HEK293T (cell line): ENCODE measurements around the gene MAP3K5.

Source experiments
- ARNT ChIP-seq: fragments of 450-650 bp; IDR thresholded peaks from 2 replicates; pipeline ENCODE4 v1.6.1; 2017; ENCODE audit warnings: mild to moderate bottlenecking
- BHLHE40 ChIP-seq: fragments of 450-650 bp; IDR thresholded peaks from 2 replicates; pipeline ENCODE4 v1.6.1; 2016; ENCODE audit warnings: mild to moderate bottlenecking, moderate library complexity, borderline replicate concordance
- CTBP1 ChIP-seq: fragments of 450-650 bp; IDR thresholded peaks from 2 replicates; pipeline ENCODE4 v1.6.1; 2016; ENCODE audit warnings: borderline replicate concordance
- FOXM1 ChIP-seq: fragments of 450-650 bp; IDR thresholded peaks from 2 replicates; pipeline ENCODE4 v1.6.1; 2017; ENCODE audit warnings: mild to moderate bottlenecking, borderline replicate concordance
- HDGF ChIP-seq: fragments of 450-650 bp; IDR thresholded peaks from 2 replicates; pipeline ENCODE4 v1.6.1; 2017; ENCODE audit warnings: antibody characterized with exemption, borderline replicate concordance
- NFRKB ChIP-seq: fragments of 450-650 bp; IDR thresholded peaks from 2 replicates; pipeline ENCODE4 v1.6.1; 2016; ENCODE audit warnings: mild to moderate bottlenecking, moderate library complexity
- SP1 ChIP-seq: fragments of 450-650 bp; IDR thresholded peaks from 2 replicates; pipeline ENCODE4 v1.6.1; 2017
- SUZ12 ChIP-seq: fragments of 450-650 bp; IDR thresholded peaks from 2 replicates; pipeline ENCODE4 v1.6.1; 2016; ENCODE audit warnings: mild to moderate bottlenecking
- TARDBP ChIP-seq: fragments of 450-650 bp; IDR thresholded peaks from 2 replicates; pipeline ENCODE4 v1.6.1; 2016
- TF ChIP-seq, protein P1 (sequence below): fragments of 450-650 bp; IDR thresholded peaks from 2 replicates; pipeline ENCODE4 v1.6.1; 2016

DNA sequence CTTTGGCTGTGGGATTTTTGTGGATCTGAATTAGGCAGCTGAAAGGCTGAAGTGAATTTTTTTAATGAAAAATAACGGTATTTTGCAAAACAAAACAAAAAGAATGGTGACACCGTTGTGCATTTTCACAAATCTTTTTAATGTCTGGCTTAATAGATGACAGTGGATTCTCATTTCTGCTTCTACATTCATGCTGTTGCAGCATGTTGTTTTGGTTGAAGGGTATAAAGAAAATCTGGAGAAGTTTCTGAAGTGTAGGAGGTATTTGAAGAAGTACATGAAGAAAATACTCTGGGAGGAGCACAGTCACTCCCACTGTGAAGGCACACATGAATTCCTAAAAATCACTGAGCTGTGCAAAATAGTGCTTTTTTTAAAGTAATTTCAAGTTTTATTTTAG lies 3.1 kb upstream of the MAP3K5 start:
- TF ChIP-seq TARDBP (no peak), SUZ12 (no peak), HDGF (no peak), SP1 (no peak), CTBP1 (no peak), FOXM1 (no peak), ARNT (no peak), NFRKB (no peak), BHLHE40 (no peak)
- TF ChIP-seq, protein P1, sequence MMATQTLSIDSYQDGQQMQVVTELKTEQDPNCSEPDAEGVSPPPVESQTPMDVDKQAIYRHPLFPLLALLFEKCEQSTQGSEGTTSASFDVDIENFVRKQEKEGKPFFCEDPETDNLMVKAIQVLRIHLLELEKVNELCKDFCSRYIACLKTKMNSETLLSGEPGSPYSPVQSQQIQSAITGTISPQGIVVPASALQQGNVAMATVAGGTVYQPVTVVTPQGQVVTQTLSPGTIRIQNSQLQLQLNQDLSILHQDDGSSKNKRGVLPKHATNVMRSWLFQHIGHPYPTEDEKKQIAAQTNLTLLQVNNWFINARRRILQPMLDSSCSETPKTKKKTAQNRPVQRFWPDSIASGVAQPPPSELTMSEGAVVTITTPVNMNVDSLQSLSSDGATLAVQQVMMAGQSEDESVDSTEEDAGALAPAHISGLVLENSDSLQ = no peak
